Pancreas (tissue), 10 donors: ENCODE data around the gene EPHA4. TPM values are rescaled to one million over a fixed set of nuclear protein-coding genes. Genes with fewer than 3 reads are reported as not detected.

Experiments
- ATAC-seq, 4 donors: fragments of 200-7000 bp; cut with Tn5 transposase; one replicate each; pipeline versions ENCODE4 v1.8.0 to v1.9.1; 2020; ENCODE audit warnings: mild to moderate bottlenecking in 4 of 4, moderate library complexity in 4 of 4
- DNase-seq, 6 donors: peaks; one replicate each; pipeline ENCODE4 v3.0.0-alpha.2; 2020
- FAIRE-seq: peaks from 2 replicates; lab custom pipeline; 2012; peaks lifted over from hg19 to GRCh38; lab: Jason Lieb, UNC
- H3K27ac ChIP-seq, 4 donors: fragments of 200-600 bp; sonication (generic); 1 replicate in 3 of 4; 2 replicates in 1 of 4; pipeline versions ENCODE4 v1.5.0 to v1.8.0; 2020
- H3K27me3 ChIP-seq, 4 donors: fragments of 200-600 bp; one replicate each; pipeline ENCODE4 v1.8.0; 2021
- H3K36me3 ChIP-seq, 3 donors: fragments of 200-600 bp; sonication (generic) in 1 of 3; one replicate each; pipeline versions ENCODE4 v1.5.0 to v1.8.0; 2020 to 2021
- H3K4me1 ChIP-seq, 3 donors: fragments of 200-600 bp; one replicate each; pipeline ENCODE4 v1.8.0; 2021
- H3K4me3 ChIP-seq, 4 donors: fragments of 200-600 bp; sonication (generic) in 2 of 4; one replicate each; pipeline versions ENCODE4 v1.5.0 to v1.8.0; 2020 to 2021
- H3K9me3 ChIP-seq, 4 donors: fragments of 200-600 bp; one replicate each; pipeline ENCODE4 v1.8.0; 2021
- WGBS, 2 donors: extraction: QIAGEN DNeasy Blood & Tissue Kit; methylation state at CpG; one replicate each; pipeline ENCODE4 v1.1.7; 2013; 5-methylcytosine and 5-hydroxymethylcytosine counted together
- intact Hi-C, 3 donors: fragments of 100-400 bp; cut with DNase I; formaldehyde crosslinking; loops; one replicate each; pipeline versions ENCODE4 v1.11.1 to v1.14.2; 2022
- polyA plus RNA-seq, 2 donors: library from polyadenylated mRNA; stranded (reverse); fragments of 200-250 nt; gene quantifications; one replicate each; pipeline ENCODE4 v1.2.3, GENCODE V29; 2013
- total RNA-seq, 6 donors: library from RNA; stranded (reverse); fragmentation: NEBNext Ultra II Directional in 4 of 6; extraction: Animal tissue kit (Norgen Biotek cat#: 25700) in 4 of 6; gene quantifications; one replicate each; pipeline versions ENCODE4 v1.2.1 to v1.2.4, GENCODE V29; 2021 to 2023
- TF ChIP-seq, protein P1 (sequence below), 4 donors: fragments of 200-600 bp; sonication (generic) in 3 of 4; IDR thresholded peaks; one replicate each; pipeline versions ENCODE4 v1.5.0 to v1.8.0; 2021; ENCODE audit warnings: antibody characterized with exemption in 4 of 4
- donor health status: healthy with polysubstance abuse.
- donor health status: DM: no; HTN: no; CAD: no; lungs with moderate emphysema.
- donor health status: DM: no; HTN: no; CAD: no.
- donor health status: control.
- donor health status: control.
- donor health status: Bipolar disorder and iron deficiency.
- donor health status: DM: yes; HTN: yes; CAD: no.
- donor health status: DM: no; HTN: no; CAD: no.
- donor health status: DM: no; HTN: no; CAD: no.
- donor health status: DM: yes; HTN: yes; CAD: no.

EPHA4 gene
- total and polyA plus RNA-seq, 8 donors: 1.1 to 2.3 (median 1.4) TPM

- H3K36me3 ChIP-seq: no peaks in the 10 kb centered on the region
These were observed 1.5 kb upstream of the EPHA4 start for GRCh38 chr2:221573430-221574230.

DNA sequence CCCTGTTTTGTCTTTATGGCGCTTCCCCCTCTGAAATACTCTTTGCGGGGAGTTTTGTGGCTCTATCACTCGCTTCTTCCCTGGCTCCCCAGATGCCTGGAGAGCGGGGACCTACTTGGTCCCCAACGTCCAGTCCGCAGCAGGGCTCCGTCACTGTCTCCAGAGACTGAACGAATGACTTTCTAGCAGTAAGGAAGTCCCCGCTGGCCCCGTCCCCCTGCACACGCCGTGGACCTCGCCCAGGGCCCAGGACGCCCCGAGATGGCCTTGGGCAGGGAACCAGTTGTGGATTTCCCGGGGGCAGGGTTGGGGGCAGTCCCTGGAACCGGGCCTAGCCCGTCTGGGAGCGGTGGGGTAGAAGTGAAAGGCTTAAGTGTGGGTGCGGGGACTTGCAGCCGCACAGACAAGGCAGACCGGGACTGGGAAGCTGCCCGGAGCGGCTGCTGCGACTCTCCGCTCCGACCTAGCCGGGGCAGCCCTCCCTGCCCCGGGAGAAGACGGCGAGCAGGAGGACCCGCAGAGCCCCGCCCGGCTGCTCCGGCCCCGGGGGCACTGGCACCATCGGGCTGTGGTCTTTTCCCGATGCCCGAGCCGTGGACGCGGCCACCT is 821 bp upstream of the EPHA4 start:
- DNase-seq (peak in 4 of 6 donors; percentile 37 to 76 (median 58)), FAIRE-seq (no peak), ATAC-seq (peak; percentile 61 to 71 (median 65))
- H3K4me1 ChIP-seq: no peaks in the 10 kb centered on the region
- no peaks in the 10 kb centered on the region for H3K36me3 ChIP-seq
- TF ChIP-seq, protein P1, sequence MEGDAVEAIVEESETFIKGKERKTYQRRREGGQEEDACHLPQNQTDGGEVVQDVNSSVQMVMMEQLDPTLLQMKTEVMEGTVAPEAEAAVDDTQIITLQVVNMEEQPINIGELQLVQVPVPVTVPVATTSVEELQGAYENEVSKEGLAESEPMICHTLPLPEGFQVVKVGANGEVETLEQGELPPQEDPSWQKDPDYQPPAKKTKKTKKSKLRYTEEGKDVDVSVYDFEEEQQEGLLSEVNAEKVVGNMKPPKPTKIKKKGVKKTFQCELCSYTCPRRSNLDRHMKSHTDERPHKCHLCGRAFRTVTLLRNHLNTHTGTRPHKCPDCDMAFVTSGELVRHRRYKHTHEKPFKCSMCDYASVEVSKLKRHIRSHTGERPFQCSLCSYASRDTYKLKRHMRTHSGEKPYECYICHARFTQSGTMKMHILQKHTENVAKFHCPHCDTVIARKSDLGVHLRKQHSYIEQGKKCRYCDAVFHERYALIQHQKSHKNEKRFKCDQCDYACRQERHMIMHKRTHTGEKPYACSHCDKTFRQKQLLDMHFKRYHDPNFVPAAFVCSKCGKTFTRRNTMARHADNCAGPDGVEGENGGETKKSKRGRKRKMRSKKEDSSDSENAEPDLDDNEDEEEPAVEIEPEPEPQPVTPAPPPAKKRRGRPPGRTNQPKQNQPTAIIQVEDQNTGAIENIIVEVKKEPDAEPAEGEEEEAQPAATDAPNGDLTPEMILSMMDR (IDR thresholded peaks at IDR 0.05): no peak
- intact Hi-C loops: loop anchor here in 2 of 3 donors (5.0 to 10.0 kb wide), 4 partner anchors 402 to 1838 kb away; no protein-coding TSS in a partner anchor
- no peaks in the 10 kb centered on the region for H3K9me3 ChIP-seq
- H3K27ac ChIP-seq: peak overlapping the region; percentile 2 to 80 (median 63)
- peaks cover 0 to 35% (median 10%) of the 10 kb centered on the region in 4 donors for H3K27me3 ChIP-seq
- H3K4me3 ChIP-seq: peak overlapping the region; percentile 44 to 79 (median 70)
- WGBS, 2 donors: 0 to 1% methylated on average over 42 of the region's 42 CpGs

More at GRCh38 chr2:221573430-221574230, 1.5 kb upstream of the EPHA4 start:
- ATAC-seq: peak; percentile 77 to 86 (median 80)
- TF ChIP-seq, protein P1 (IDR thresholded peaks at IDR 0.05): peak; percentile 93 to 98 (median 94)
- no peaks in the 10 kb centered on the region for H3K4me1 ChIP-seq
- FAIRE-seq: no peak
- peak; percentile 70 to 98 (median 88) for DNase-seq
- H3K27ac ChIP-seq: peak overlapping the region; percentile 2 to 80 (median 63)
- no peaks in the 10 kb centered on the region for H3K9me3 ChIP-seq
- 0 to 1% methylated on average over 58 to 63 of the region's 63 CpGs for WGBS, 2 donors
- H3K4me3 ChIP-seq: peak overlapping the region; percentile 44 to 79 (median 70)
- intact Hi-C loops: loop anchor here in 2 of 3 donors (5.0 to 10.0 kb wide), 4 partner anchors 401 to 1839 kb away; no protein-coding TSS in a partner anchor
- peaks cover 0 to 31% (median 10%) of the 10 kb centered on the region in 4 donors for H3K27me3 ChIP-seq

DNA sequence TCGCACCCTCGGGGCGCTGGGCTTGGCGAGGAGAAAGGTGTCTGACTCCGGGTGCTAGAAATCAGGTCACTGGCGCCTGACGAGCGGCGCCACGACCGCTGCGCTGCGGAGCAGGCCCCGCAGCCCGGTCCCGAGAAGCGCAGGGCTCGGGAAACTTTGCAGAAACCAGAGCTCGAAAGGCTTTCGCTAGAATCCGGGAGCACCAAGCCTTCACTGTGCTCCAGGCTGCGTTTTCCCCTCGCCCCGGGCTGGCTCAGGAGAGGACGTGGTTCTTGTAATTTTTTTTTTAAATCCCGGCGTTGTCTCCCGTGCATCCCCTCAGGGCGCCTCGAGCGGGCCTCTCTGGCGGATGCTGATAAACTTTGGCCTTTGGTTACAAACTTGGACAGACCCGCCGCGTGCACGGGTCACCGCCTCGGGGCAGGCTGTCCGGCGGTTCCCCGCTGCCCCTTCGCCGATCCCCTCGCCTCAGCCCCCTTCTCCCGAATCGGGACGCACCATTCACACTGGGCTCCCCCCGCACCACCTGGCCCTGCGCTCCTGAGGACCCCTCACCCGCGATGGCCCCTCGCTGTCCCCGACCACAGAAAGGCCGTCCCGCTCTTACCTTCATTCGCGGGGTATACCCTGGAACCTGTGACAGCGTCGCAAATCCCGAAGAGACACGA is 419 bp downstream of the EPHA4 start:
- no peaks in the 10 kb centered on the region for H3K4me1 ChIP-seq
- H3K27me3 ChIP-seq: peaks cover 0 to 42% (median 10%) of the 10 kb centered on the region in 4 donors
- ATAC-seq (peak; percentile 4 to 31 (median 11)), FAIRE-seq (no peak), DNase-seq (peak in 4 of 6 donors; percentile 28 to 74 (median 52))
- TF ChIP-seq, protein P1 (IDR thresholded peaks at IDR 0.05): no peak
- no peaks in the 10 kb centered on the region for H3K36me3 ChIP-seq
- H3K4me3 ChIP-seq: peak overlapping the region; percentile 44 to 79 (median 70)
- intact Hi-C loops: loop anchor here in 2 of 3 donors (5.0 to 10.0 kb wide), 4 partner anchors 403 to 1837 kb away; no protein-coding TSS in a partner anchor
- WGBS, 2 donors: 1% methylated on average over 61 of the region's 61 CpGs
- no peaks in the 10 kb centered on the region for H3K9me3 ChIP-seq
- no peak overlapping the region for H3K27ac ChIP-seq

- H3K4me3 ChIP-seq: peak overlapping the region; percentile 44 to 79 (median 70)
- peaks cover 0 to 37% (median 10%) of the 10 kb centered on the region in 4 donors for H3K27me3 ChIP-seq
- no peaks in the 10 kb centered on the region for H3K36me3 ChIP-seq
- H3K9me3 ChIP-seq: no peaks in the 10 kb centered on the region
- WGBS, 2 donors: 4 to 6% methylated on average over 41 of the region's 41 CpGs
- ATAC-seq (no peak), DNase-seq (peak in 2 of 6 donors; percentile 55), FAIRE-seq (no peak)
- no peaks in the 10 kb centered on the region for H3K4me1 ChIP-seq
- TF ChIP-seq, protein P1 (IDR thresholded peaks at IDR 0.05): no peak
- H3K27ac ChIP-seq: no peak overlapping the region
- intact Hi-C loops: loop anchor here in 2 of 3 donors (5.0 to 10.0 kb wide), 4 partner anchors 404 to 1836 kb away; no protein-coding TSS in a partner anchor
These were observed 1.0 kb downstream of the EPHA4 start for GRCh38 chr2:221571025-221571550.
